ENCODE data around the gene SLC26A11. TPM values are rescaled to one million over a fixed set of nuclear protein-coding genes. Genes with fewer than 3 reads are reported as not detected.
"Not testable (repeated sequence)": the region's sequence is repeated elsewhere in the genome, so short reads cannot be mapped to it uniquely, and the experiment has no call there.

Gene SLC26A11
- total RNA-seq, 1 donor from 2014 or later = 51.6 TPM

DNA sequence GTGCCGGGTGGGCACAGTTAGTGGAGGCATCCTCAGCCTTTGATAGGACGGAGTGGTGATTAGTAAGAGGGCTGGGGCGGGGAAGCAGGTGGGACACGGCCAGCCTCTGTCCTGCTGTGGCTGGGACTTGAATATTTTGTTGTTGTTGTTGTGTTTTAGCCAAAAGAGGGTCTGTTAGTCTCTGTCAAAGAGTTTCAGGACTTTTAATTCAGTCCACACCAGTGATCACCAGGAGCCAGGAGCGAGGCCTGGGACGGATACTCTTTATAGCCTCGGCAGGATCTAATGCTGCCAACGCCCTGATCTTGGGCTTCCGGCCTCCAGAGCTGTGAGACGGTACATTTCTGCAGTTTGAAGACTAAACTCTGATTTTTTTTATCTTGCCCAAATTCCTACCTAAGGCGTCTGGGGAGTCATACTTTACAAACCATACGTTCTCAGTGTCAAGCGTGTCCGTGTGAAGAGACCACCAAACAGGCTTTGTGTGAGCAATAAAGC lies 37.5 kb downstream of the SLC26A11 start:
- Histone ChIP-seq H3K4me1 (peaks cover 29% of the 10 kb centered on the region), H3K27ac (peak overlapping the region; percentile 85), H3K36me3 (peaks cover 3% of the 10 kb centered on the region), H3K27me3 (no peaks in the 10 kb centered on the region), H3K4me3 (no peak overlapping the region), H3K9me3 (no peaks in the 10 kb centered on the region)
- intact Hi-C loops (cut with DNase I) = no loop called here
- no peak for TF ChIP-seq CTCF (IDR thresholded peaks at IDR 0.05)
- no peak for DNase-seq
- no peak for ATAC-seq

DNA sequence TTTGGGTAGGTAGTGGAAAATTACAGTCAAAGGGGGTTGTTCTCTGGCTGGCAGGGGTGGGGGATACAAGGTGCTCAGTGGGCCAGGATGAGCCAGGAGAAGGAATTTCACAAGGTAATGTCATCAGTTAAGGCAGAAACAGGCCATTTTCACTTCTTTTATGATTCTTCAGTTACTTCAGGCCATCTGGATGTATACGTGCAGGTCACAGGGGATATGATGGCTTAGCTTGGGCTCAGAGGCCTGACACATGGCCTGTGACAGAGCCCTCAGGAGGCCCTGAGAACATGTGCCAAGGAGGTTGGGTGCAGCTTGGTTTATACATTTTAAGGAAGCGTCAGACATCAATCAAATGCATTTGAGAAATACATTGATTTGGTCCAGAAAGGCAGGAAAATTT lies 38.1 kb downstream of the SLC26A11 start:
- H3K27me3 ChIP-seq; intact Hi-C loops (cut with DNase I); H3K4me3 ChIP-seq; H3K36me3 ChIP-seq; ATAC-seq; DNase-seq; H3K9me3 ChIP-seq: not testable (repeated sequence)
- H3K27ac ChIP-seq = peak overlapping the region; percentile 85
- peaks cover 34% of the 10 kb centered on the region for H3K4me1 ChIP-seq

DNA sequence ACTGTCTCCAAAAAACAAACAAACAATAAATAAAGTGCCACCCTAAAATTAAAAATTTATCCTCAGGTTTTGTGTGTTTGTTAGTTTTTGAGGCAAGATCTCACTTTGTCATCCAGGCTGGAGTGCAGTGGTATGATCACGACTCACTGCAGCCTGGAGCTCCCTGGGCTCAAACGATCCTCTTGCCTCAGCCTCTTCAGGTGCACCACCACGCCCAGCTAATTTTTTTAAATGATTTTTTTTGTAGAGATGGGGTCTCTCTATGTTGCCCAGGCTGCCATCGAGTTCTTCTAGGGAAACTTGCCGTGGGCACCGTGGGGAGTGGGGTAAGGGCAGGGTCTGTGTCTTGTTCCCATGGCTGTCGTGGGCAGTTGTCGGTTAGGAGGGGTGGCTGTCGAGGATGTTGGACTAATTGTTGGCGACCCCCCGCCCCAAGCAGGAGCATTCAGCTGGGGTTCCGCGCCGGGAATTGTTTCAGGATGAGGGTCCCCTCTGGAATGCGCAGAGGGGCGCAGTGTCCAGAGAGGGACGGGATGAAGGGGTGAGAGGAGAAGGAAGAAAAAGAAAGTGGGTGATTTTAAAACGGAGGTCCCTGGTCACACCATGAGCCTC lies 39.3 kb downstream of the SLC26A11 start:
- Histone ChIP-seq H3K27me3 (no peaks in the 10 kb centered on the region), H3K4me3 (peak overlapping the region; percentile 57), H3K27ac (peak overlapping the region; percentile 85), H3K9me3 (no peaks in the 10 kb centered on the region), H3K4me1 (peaks cover 37% of the 10 kb centered on the region), H3K36me3 (no peaks in the 10 kb centered on the region)
- intact Hi-C loops (cut with DNase I) = no loop called here
- DNase-seq = peak; percentile 68
- ATAC-seq = no peak
- TF ChIP-seq CTCF (IDR thresholded peaks at IDR 0.05) = no peak

- Histone ChIP-seq H3K4me3 (peak overlapping the region; percentile 57), H3K27me3 (no peaks in the 10 kb centered on the region), H3K27ac (peak overlapping the region; percentile 85), H3K4me1 (peaks cover 34% of the 10 kb centered on the region), H3K9me3 (no peaks in the 10 kb centered on the region), H3K36me3 (no peaks in the 10 kb centered on the region)
- peak; percentile 90 for DNase-seq
- ATAC-seq = peak; percentile 73
- TF ChIP-seq CTCF (IDR thresholded peaks at IDR 0.05) = no peak
- intact Hi-C loops (cut with DNase I) = no loop called here
Measured at GRCh38 chr17:80260069-80260535, 39.9 kb downstream of the SLC26A11 start.

GRCh38 chr17:80260791-80261158 lies 40.5 kb downstream of the SLC26A11 start, which contains the start of gene RNF213:
Gene RNF213 (plus strand): TSS chr17:80260852. CDS start chr17:80263682, 2,830 bp downstream.
- Histone ChIP-seq H3K9me3 (no peaks in the 10 kb centered on the region), H3K4me1 (peaks cover 33% of the 10 kb centered on the region), H3K4me3 (peak within 1 kb of the TSS; percentile 86), H3K36me3 (peaks cover 1% of the 10 kb centered on the region), H3K27ac (peak within 1 kb of the TSS; percentile 94), H3K27me3 (no peaks in the 10 kb centered on the region)
- no peak for TF ChIP-seq CTCF (IDR thresholded peaks at IDR 0.05)
- peak; percentile 60 for ATAC-seq
- intact Hi-C loops (cut with DNase I) = no loop called here
- DNase-seq = peak; percentile 83

DNA sequence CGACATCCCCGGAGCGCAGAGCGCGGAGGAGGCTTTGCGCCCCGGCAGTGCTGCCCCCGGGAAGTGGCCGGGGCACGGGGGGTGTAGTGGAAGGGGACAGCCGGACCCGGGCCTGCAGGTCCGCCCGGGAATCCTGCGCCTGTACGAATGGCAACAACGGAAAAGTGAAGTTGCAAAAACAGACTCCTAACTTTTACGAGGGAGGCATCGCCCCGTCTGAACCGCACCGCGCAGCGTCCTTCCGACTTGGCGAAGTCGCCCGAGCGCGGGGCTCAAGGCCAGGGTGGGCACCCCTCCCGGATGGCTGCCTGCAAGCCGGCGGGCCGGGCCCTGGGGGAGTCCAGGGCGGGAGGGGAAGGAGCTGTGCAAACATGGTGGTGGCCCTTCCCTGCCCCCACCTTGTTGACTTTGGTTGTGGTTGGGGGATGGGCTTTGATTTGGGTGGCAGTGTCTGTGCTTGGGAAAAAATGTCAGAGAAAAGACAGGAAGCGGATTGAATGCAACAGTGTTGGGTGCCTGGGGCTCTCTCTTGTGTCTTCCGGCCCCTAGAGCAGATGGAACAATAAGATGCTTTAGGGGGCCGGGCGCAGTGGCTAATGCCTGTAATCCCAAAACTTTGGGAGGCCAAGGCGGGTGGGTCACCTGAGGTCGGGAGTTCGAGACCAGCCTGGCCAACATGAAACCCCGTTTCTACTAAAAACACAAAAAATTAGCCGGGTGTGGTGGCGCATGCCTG lies 41.1 kb downstream of the SLC26A11 start:
- Histone ChIP-seq H3K27ac (peak overlapping the region; percentile 94), H3K9me3 (no peaks in the 10 kb centered on the region), H3K4me3 (peak overlapping the region; percentile 86), H3K4me1 (peaks cover 36% of the 10 kb centered on the region), H3K36me3 (peaks cover 7% of the 10 kb centered on the region), H3K27me3 (no peaks in the 10 kb centered on the region)
- ATAC-seq (peak; percentile 34), DNase-seq (peak; percentile 84)
- intact Hi-C loops (cut with DNase I) = no loop called here
- TF ChIP-seq CTCF (IDR thresholded peaks at IDR 0.05) = no peak
